HepG2 (cell line): ENCODE results near the gene NAPB. TPM values are rescaled to one million over a fixed set of nuclear protein-coding genes. Genes with fewer than 3 reads are reported as not detected.

Experiments used
- ATF1 ChIP-seq: IDR thresholded peaks from 2 replicates; pipeline ENCODE4 v1.6.1; 2016; ENCODE audit warnings: mild to moderate bottlenecking, control low read depth
- CC2D1A ChIP-seq: sonication (generic); formaldehyde crosslinking; IDR thresholded peaks from 2 replicates; pipeline ENCODE4 v1.8.1; 2023; ENCODE audit warnings: mild to moderate bottlenecking, missing genetic modification reagents
- ELF3 ChIP-seq: IDR thresholded peaks from 2 replicates; pipeline ENCODE4 v1.6.1; 2016; ENCODE audit warnings: missing genetic modification reagents, missing compliant biosample characterization
- GABPB1 ChIP-seq: IDR thresholded peaks from 2 replicates; pipeline ENCODE4 v1.6.1; 2016; ENCODE audit warnings: mild to moderate bottlenecking, missing genetic modification reagents, moderate library complexity, missing compliant biosample characterization
- GATAD1 ChIP-seq: IDR thresholded peaks from 2 replicates; pipeline ENCODE4 v1.6.1; 2016; ENCODE audit warnings: missing genetic modification reagents, missing compliant biosample characterization
- HIC2 ChIP-seq: sonication (generic); formaldehyde crosslinking; IDR thresholded peaks from 2 replicates; pipeline ENCODE4 v1.9.0; 2022; ENCODE audit warnings: low read depth, missing genetic modification reagents
- KLF15 ChIP-seq: sonication (generic); formaldehyde crosslinking; IDR thresholded peaks from 2 replicates; pipeline ENCODE4 v1.8.1; 2023; ENCODE audit warnings: borderline replicate concordance, mild to moderate bottlenecking, inconsistent platforms, missing genetic modification reagents, mixed read lengths
- MATR3 ChIP-seq: sonication (generic); formaldehyde crosslinking; IDR thresholded peaks from 2 replicates; pipeline ENCODE4 v1.4.0; 2020; ENCODE audit warnings: missing genetic modification reagents
- MEIS2 ChIP-seq: sonication (generic); formaldehyde crosslinking; IDR thresholded peaks from 2 replicates; pipeline ENCODE4 v1.9.0; 2021; ENCODE audit warnings: mild to moderate bottlenecking, missing genetic modification reagents
- NR3C1 ChIP-seq: sonication (generic); formaldehyde crosslinking; IDR thresholded peaks from 2 replicates; pipeline ENCODE4 v1.4.0; 2020; ENCODE audit warnings: missing genetic modification reagents
- PRPF4 ChIP-seq: fragments of 200-400 bp; formaldehyde crosslinking; IDR thresholded peaks from 2 replicates; pipeline ENCODE4 v1.6.1; 2016; ENCODE audit warnings: low read length, low read depth; ENCODE audit not compliant: poor library complexity, severe bottlenecking
- RARG ChIP-seq: sonication (generic); formaldehyde crosslinking; IDR thresholded peaks from 2 replicates; pipeline ENCODE4 v1.4.0; 2020; ENCODE audit warnings: low read depth, mild to moderate bottlenecking, missing genetic modification reagents
- RXRB ChIP-seq: IDR thresholded peaks from 2 replicates; pipeline ENCODE4 v1.6.1; 2016; ENCODE audit warnings: borderline replicate concordance, missing genetic modification reagents, missing compliant biosample characterization
- SP140L ChIP-seq: sonication (generic); formaldehyde crosslinking; IDR thresholded peaks from 2 replicates; pipeline ENCODE4 v1.4.0; 2020; ENCODE audit warnings: missing genetic modification reagents, borderline replicate concordance
- SRSF1 ChIP-seq: fragments of 200-400 bp; formaldehyde crosslinking; optimal IDR thresholded peaks from 2 replicates; pipeline ENCODE3; 2017; ENCODE audit warnings: mild to moderate bottlenecking, low read depth, low read length, moderate library complexity
- TBP ChIP-seq: sonication (generic); formaldehyde crosslinking; IDR thresholded peaks from 2 replicates; pipeline ENCODE4 v1.5.0; 2020; ENCODE audit warnings: missing genetic modification reagents
- ZNF276 ChIP-seq: sonication (generic); formaldehyde crosslinking; IDR thresholded peaks from 2 replicates; pipeline ENCODE4 v1.4.0; 2020; ENCODE audit warnings: mild to moderate bottlenecking, low read depth, missing genetic modification reagents
- ZNF562 ChIP-seq: sonication (generic); formaldehyde crosslinking; IDR thresholded peaks from 2 replicates; pipeline ENCODE4 v1.8.0; 2022; ENCODE audit warnings: missing genetic modification reagents, borderline replicate concordance
- ZNF703 ChIP-seq: sonication (generic); formaldehyde crosslinking; IDR thresholded peaks from 2 replicates; pipeline ENCODE4 v1.5.1; 2020; ENCODE audit warnings: missing genetic modification reagents, mild to moderate bottlenecking, moderate library complexity, borderline replicate concordance
- ZNF770 ChIP-seq: sonication (generic); formaldehyde crosslinking; IDR thresholded peaks from 2 replicates; pipeline ENCODE4 v1.5.0; 2020; ENCODE audit warnings: mild to moderate bottlenecking, missing genetic modification reagents
- polyA plus RNA-seq, 8 experiments: library from polyadenylated mRNA; depleted of rRNA in 3 of 8; stranded (reverse) in 7 of 8; unstranded in 1 of 8; fragments of >200 nt; fragmentation: Illumina TruSeq in 4 of 8; extraction: Trizol in 4 of 8; gene quantifications; 2 replicates each; pipeline versions ENCODE4 v1.2.1 to v1.2.3, GENCODE V29; 2011 to 2016; ENCODE audit warnings: low read depth in 4 of 8, missing spikeins in 1 of 8, mixed read lengths in 1 of 8; ENCODE audit not compliant: insufficient read depth in 1 of 8
- total RNA-seq, 5 experiments: library from RNA; depleted of rRNA; stranded (reverse); fragments of >200 nt; fragmentation: Illumina TruSeq; extraction: Trizol; gene quantifications; 2 replicates each; pipeline ENCODE4 v1.2.3, GENCODE V29; 2016; ENCODE audit warnings: low read depth in 1 of 5
- TF ChIP-seq, protein P1 (sequence below): sonication (generic); formaldehyde crosslinking; IDR thresholded peaks from 2 replicates; pipeline ENCODE4 v1.4.0; 2020; ENCODE audit warnings: missing genetic modification reagents
- TF ChIP-seq, protein P2 (sequence below): sonication (generic); formaldehyde crosslinking; IDR thresholded peaks from 2 replicates; pipeline ENCODE4 v1.8.0; 2022; ENCODE audit warnings: missing genetic modification reagents, low read depth, mild to moderate bottlenecking, borderline replicate concordance

Gene NAPB
- total and polyA plus RNA-seq, 2 of the 13 experiments (the other 11 are each of a cell fraction or from before 2014, with no cell fraction given): 15.2 to 16.1 TPM

DNA sequence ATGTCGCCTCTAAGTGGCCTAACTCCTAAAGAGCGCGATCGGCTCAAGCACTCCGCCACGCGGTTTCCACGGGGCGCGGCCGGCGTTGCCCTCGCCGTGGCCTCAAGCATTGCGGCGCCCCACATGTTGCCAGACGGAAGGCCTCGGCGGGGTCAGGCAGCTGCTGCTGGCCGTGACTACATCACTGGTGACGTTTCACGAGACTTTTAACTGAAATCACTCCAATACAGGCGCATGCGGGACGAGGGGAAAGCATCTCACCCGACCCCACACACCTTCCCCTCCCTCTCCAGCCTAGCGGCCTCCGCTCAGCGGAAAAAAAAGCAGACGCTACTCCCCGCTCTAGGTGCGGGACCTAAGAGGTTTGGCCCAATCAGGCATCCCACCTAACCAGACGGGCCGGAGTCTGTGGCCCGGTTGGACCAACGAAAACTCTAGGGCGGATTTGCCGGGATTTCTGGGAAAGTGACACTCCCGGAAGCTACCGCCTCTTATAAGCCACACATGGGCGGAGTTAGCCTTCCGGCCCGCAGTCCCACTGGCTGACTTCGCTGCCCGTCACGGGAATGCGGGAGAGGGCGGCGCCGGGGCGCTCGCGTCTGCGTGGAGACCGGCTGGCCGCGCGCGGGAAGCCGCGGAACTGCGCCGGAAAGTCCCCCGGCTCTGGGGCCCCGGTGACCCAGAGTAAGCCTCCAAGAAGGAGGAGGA, 70.9 kb downstream of the NAPB start, which contains the start of gene NXT1 (continued):
- TF ChIP-seq ZNF770 (CRISPR knock-in tag) (peak; percentile 55), CC2D1A (CRISPR knock-in tag) (no peak), PRPF4 (no peak), MEIS2 (CRISPR knock-in tag) (no peak; the same call in 1 of the 2 replicates), MATR3 (CRISPR knock-in tag) (no peak), KLF15 (CRISPR knock-in tag) (peak; percentile 40; the same call in 1 of the 2 replicates), TBP (CRISPR knock-in tag) (peak; percentile 91), ELF3 (CRISPR knock-in tag) (peak; percentile 74; the same call in 1 of the 2 replicates), ATF1 (CRISPR knock-in tag) (peak; percentile 88), ZNF276 (CRISPR knock-in tag) (peak; percentile 40; the same call in 1 of the 2 replicates), GABPB1 (peak; percentile 98), ZNF703 (CRISPR knock-in tag) (0 out of 2 replicates have a peak, but pooled peaks have one; percentile 59), HIC2 (CRISPR knock-in tag) (peak; percentile 36), RARG (CRISPR knock-in tag) (no peak), SP140L (CRISPR knock-in tag) (peak; percentile 54; the same call in 1 of the 2 replicates), RXRB (CRISPR knock-in tag) (peak; percentile 36; the same call in 1 of the 2 replicates), ZNF562 (no peak), GATAD1 (CRISPR knock-in tag) (peak; percentile 71; the same call in 1 of the 2 replicates), SRSF1 (peak; percentile 95), NR3C1 (CRISPR knock-in tag) (no peak)
- TF ChIP-seq, protein P1, sequence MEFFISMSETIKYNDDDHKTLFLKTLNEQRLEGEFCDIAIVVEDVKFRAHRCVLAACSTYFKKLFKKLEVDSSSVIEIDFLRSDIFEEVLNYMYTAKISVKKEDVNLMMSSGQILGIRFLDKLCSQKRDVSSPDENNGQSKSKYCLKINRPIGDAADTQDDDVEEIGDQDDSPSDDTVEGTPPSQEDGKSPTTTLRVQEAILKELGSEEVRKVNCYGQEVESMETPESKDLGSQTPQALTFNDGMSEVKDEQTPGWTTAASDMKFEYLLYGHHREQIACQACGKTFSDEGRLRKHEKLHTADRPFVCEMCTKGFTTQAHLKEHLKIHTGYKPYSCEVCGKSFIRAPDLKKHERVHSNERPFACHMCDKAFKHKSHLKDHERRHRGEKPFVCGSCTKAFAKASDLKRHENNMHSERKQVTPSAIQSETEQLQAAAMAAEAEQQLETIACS (CRISPR knock-in tag): peak; percentile 25; the same call in 1 of the 2 replicates
- TF ChIP-seq, protein P2, sequence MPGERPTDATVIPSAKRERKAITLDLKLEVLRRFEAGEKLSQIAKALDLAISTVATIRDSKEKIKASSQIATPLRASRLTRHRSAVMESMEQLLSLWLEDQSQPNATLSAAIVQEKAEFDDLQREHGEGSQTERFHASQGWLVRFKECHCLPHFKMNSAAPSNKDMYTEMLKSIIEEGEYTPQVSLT (CRISPR knock-in tag): no peak; the same call in 1 of the 2 replicates
